Fibroblast of skin of abdomen (primary cell): ENCODE results near the gene FIS1.
"Not testable (repeated sequence)": the region's sequence is repeated elsewhere in the genome, so short reads cannot be mapped to it uniquely, and the experiment has no call there.

Experiments
- DNase-seq: peaks from one replicate; pipeline ENCODE4 v3.0.0-alpha.2; 2013

Gene FIS1

DNA sequence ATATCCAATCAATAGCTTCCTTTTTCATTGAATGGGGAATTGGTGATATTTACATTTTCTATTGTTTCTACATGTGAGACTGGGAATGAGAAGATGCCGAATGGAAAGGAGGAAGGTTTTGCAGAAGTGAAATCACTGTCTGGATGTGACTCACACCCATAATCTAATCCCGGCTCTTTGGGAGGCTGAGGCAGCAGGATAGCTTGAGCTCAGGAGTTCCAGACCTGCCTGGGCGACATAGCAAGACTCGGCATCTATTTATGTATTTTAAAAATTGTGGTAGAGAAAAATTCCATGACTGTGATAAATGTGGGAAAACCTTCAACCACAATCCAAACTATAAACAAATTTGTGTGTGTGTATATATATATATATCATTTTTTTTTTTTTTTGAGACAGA, 10.9 kb upstream of the FIS1 start:
- DNase-seq = no peak

DNA sequence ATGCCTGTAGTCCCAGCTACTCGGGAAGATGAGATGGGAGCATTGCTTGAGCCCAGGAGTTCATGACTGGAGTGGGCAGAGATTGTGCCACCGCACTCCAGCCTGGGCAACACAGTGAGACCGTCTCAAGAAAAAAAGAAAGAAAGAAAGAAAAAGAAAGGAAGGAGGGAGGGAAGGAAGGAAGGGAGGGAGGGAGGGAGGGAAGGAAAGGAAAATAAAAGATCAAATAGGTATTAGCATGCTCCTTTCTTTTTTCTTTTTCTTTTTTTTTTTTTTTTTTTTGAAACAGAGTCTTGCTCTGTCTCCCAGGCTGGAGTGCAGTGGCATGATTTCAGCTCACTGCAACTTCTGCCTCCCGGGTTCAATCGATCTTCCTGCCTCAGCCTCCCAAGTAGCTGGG, 8.3 kb upstream of the FIS1 start:
- DNase-seq = not testable (repeated sequence)

DNA sequence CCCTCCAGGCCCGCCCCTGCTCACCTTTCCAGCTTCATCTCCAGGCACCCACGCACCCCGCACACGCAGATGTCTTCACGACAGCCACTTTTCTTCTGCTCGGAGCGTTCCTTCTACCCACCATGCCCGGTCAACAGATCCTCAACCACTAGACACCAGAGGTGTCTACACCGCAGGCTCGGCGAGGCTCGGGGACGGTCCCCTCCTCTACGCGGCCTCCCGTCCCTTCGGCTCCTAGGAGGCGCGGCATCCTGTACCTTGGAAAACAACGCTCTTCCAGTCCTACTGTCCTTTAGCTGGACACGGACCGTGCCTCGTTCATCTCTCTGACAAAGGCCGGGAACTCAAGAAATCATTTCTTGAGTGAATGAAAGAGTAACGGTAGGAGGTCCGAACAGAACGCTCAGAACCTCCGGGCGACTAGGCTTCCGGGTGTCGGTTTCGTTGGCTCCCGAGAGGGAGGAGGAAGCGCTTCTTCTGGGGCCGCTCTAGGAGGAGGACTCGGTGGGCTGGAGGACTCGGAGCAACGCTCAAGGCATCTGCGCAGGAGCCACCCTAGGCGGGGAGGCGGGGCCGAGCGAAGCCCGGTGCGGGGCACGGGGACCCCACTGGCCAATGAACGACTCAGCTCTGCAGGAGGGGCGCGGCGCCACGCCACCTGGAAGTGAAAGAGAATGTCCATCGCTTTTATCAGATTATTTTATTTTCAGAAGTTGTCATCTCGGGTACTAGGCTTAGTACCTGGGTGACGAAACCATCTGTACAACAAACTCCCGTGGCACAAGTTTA, 7.2 kb upstream of the FIS1 start:
- peak; percentile 98 for DNase-seq

DNA sequence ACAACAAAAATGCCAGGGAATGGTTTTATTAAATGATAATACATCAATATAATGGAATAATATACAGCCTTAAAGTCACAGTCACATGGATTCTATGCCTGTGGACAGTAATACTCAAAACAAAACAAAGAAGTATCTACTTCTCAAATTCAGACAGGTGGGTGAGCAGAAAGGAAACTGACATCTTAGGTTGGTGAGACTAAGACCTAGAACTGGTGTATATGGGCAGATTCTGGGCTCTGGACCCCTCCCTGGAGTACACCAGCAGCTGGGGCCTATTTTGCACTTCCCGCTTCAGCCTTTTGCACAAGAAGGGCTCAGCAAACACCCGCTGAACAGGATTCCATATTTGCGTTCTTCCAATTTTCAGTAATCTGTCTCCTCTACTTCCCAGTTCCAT, 5.4 kb upstream of the FIS1 start:
- no peak for DNase-seq

DNA sequence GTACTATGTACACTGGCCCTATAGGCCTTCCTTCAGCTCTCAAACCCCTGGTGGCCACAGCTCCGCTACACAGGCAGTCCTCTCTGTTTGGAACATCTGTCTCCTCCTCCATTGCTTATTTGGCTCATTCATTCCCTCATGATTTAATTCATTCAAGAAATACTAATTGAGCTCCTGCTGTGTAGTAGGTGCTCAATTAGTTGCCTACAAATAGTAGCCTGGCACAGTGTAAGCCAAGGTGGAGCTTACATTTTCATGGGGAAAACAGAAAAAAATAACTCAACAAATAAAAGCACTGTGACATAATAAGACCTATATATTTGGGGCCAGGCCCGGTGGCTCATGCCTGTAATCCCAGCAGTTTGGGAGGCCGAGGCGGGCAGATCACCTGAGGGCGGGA, 3.4 kb upstream of the FIS1 start:
- DNase-seq = no peak

DNA sequence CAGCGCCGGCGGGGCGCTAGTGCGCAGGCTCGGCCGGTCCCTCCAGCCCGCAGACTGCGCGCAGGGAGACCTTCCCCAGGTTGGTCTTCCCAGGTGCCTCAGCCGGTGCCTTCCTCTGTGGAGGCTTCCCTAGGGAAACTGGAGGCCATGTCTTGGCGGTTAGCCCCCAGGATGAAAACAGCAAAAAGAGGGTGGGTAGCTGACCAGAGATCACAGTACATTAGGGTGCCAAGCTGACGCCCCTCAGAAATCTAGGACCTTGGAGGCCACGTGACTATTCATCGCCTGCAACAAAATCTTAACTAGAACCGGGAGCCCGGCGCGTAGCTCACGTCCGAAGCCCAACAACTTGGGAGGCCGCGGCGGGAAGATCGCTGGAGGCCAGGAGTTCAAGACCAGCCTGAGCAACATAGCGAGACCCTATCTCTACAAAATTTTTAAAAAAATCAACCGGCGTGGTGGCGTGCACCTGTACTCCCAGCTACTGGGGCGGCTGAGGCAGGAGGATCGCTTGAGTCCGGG, 327 bp upstream of the FIS1 start:
- DNase-seq = no peak

DNA sequence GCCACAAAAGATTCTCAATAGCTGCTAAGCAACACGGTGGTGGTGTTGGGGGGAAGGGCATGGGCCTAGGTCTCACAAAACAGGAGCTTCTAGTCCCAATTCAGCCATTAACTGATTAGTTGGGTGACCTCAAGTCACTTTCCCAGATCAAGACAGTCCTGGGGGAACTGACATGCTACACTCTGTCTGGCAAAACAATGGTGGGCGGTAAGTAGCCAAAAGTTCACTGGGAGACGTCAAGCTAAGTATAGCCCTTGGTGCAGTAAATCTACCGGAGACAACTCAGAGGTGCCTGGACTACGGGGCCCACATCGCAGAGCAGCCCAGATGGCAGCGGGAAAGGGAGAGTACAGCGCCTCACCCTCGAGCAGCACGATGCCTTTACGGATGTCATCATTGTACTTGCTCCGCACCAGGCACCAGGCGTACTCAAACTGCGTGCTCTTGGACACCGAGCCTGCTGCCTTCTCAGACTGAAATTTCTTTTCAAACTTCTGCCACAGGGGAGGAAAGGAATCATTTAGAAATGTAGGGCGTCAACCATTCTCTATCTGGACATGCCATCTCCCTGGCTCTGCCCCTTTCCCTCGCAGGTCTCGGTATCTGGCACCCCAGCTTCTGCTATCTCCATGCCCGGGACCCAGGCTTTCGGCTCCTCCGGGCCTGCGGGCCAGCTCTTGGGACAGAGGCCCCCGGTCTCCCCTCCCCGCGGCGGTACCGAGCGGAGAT, 1.1 kb downstream of the FIS1 start:
- no peak for DNase-seq

DNA sequence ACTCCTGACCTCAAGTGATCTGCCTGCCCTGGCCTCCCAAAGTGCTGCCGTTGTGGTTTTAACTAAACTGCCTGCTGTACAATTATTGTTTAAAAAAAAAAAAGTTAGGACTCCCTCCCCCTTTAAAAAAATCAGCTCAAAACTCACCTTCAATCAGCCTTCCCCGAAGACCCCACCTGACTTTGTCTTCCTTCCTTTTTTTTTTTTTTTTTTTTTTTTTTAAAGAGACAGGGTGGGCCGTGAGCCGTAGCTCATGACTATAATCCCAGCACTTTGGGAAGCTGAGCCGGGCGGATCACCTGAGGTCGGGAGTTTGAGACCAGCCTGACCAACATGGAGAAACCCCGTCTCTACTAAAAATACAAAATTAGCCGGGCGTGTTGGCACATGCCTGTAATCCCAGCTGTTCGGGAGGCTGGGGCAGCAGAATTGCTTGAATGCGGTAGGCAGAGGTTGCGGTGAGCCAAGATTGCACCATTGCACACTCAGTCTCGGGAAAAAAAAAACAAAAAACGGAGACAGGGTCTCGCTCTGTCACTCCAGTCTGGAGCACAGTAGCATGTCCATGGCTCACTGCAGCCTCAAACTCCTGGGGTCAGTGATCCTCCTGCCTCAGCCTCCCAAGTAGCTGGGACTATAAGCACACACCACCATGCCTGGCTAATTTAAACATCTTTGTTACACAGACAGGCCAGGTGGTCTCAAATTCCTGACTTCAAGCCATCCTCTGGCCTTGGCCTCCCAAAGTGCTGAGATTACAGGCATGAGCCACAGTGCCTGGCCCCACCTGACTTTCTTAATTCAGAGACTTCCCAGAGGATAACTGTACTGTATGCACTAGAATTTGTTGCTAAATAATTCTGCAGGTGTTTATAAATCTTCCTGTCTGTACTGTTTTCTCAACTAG, 3.2 kb downstream of the FIS1 start:
- no peak for DNase-seq

DNA sequence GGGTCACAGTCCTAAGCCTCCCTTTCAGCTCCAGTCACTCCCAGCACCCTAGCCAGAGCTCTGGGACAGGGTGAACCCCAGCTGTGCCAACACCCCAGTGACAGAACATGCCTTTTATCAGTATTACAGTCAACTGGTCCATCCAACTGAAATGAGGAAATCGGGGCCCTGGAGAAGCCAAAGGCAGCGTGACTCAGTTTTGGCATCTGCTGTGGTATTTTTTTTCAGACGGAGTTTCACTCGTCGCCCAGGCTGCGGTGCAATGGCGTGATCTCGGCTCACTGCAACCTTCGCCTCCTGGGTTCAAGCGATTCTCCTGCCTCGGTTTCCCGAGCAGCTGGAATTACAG, 3.9 kb downstream of the FIS1 start:
- no peak for DNase-seq

DNA sequence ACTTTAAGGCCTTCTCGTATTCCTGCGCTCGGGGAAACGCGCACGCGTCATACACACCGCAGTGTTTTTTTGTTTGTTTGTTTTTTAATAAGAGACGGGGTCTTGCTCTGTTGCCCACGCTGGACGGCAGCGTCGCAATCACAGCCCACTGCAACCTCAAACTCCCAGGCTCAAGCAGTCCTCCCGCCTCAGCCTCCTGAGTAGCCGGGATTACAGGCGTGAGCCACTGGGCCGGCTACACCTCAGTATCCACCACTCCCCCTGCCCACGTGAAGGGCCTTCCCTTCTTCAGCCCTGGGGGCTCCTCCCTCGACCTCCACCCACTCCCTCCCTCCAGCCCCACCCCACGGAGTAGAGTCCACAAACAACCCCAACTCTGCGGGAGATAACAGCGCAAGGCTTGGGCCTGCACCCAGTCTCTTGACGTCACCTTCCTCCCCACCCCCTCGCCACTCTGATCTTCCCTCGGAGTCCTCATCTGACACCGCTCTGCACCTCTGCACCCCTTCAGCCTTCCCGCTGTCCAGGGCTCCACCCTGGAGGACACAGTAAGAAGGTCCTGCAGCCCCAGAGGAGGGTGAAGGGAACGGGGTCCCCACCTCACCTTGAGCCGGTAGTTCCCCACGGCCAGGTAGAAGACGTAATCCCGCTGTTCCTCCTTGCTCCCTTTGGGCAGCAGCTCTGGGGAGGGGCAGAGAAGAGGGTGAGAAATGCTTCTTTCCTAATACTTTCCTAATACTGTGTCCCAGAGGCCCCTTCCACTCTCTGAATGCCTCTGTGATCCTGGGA, 4.5 kb downstream of the FIS1 start:
- DNase-seq = no peak

DNA sequence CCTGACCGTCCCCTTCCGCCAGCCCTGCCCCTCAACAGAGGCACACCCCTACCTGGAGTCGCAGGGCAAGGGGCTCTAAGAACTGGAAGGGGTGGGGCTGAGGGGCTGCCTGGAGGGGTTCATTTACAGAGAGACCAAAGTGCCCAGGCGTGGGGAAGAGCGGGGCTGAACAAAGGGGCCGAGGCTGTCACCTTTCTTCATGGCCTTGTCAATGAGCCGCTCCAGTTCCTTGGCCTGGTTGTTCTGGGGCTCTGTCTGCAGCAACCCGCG, 5.0 kb downstream of the FIS1 start:
- no peak for DNase-seq

DNA sequence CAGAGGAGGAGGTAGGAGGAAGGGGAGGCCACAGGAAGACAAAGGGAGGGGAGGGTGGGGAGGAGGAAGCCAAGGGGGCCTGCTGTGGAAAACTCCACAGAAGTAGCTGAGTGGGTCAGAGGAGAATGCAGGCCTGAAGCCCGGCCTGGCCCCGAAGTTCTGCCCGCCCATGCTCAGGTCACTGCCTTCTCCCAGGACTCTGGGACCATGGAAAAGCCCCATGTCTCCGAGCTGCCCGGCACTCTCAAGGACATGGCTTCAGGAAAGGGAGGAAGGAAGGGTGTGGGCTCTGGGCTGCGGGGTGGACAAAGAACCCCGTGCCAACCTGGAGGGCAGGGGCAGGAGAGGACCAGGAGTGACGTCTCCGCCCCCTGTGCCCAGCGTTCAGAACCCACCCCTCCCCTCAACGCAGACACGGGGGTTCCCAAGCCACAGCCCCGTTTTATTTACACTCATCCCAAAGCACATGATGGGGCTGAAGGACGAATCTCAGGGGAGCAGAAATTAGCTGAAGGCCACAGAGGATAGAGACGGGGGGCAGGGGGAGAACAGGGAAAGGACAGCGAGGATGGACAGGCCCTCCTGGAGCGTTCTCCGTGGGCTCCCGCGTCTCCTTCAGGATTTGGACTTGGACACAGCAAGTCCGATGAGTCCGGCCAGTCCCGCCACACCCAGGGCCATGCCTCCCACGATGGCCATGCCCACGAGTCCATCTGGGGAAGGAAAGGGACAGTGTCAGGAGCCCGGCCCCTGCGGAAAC, 5.5 kb downstream of the FIS1 start:
- DNase-seq = no peak

DNA sequence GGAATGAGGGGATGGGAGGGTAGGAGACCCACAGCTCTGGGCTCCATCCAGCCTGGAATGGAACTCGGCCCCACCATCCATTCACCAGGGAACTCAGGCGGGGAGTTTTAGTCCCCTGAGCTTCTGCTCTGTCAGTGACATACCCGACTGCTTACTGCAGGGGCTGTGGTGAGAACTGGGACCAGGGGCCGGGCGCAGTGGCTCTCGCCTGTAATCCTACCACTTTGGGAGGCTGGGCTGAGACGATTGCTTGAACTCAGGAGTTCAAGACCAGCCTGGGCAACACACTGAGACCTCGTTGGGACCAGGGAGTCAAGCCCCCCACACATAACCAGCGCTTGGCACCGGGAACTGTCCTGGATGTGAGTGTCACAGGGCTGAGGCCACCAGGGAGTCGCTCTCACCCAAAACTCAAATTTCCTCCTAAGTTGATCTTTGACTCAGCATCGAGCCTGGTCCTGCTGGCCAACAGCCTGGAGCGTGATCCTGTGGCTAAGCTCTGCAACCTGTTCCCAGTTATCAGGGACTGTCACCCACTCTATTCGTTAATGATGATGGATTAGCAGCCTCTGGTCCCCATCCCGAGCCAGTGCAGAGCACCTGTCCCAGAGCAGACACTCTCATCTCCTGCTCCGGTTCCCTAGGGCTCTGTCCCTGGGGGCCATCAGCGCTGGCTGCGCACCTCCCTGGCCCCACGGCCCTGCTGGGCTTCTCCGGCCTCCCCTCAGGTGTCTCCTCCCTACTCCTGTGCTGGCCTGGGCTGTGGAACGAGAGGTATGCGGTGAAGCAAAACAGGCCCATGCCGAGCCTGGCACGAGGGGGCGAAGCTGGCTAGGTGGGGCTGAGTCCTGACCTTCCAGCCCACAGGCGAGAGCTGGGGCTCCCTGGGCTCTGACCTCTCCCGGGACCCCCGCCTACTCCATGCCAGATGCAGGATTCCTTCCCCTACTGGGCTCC, 6.4 kb downstream of the FIS1 start:
- DNase-seq = no peak

DNA sequence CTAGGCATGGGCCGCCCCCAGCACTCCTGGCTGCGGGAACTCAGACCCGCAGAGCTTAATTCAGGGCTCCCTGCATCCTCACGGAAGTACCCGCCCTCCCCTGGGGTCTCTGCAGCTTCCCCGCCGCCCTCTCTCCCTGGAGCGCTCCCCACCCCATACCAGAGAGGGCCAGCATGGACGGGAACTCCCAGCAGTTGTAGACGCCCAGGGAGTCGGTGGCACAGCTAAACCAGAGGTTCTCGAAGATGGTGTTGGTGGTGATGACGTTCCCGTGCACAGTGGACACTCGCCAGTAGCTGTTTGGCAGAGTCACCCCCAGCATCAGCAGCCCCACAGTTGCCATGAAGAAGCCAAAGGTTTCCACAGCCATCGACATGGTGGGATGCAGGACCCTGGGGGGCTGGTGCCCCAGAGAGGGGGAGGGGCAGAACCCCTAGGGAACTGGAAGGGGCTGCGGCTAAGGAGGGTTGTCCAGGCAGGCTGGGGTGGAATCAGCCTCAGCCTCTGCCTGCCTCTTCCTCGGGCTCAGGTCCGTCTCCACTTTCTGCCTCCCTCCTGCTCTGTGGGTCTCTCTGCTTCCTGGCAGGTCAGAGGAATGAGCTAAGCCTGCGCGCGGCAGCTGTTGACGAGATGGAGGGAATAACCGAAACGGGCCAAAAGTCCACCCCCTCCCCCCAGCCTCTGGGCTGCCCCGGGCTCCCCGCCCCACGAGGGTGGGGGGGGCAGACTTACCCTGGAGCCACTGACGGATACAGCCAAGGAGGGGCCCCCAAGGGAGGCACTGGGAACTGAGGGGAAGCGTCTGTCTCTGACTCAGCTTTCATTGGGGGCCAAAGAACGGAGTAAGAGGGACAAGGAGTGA, 7.4 kb downstream of the FIS1 start, which contains the start of gene CLDN15:
CLDN15 (minus strand) TSS at position 597 of the 862 bp plus-strand sequence; CDS start at position 376, 221 bp downstream.
- peak; percentile 72 for DNase-seq

DNA sequence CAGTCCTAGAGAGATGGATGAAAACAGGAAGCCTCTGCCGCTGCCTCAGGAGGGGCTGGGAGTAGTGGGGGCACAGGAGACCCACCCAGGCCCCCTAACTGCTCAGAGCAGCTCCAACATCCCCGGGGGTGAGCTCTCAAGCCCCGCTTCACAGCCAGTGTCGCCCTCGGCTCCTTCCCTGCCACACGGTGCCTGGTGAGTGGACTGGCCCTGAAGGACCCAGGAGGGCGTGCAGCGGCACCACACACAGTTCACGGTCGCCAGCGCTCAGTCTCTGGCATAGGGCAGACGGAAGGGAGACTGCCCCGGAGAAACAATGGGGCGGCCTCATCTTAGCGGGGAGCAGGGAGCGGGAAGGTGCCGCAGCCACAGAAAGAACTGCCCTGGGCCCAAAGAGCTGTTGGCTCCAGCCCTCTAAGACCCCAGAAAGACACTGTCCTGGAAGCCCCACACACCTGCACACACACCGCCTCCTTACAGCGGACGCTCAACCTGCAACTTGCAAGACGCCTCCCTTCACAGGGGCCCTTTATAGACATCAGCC, 8.5 kb downstream of the FIS1 start:
- no peak for DNase-seq

DNA sequence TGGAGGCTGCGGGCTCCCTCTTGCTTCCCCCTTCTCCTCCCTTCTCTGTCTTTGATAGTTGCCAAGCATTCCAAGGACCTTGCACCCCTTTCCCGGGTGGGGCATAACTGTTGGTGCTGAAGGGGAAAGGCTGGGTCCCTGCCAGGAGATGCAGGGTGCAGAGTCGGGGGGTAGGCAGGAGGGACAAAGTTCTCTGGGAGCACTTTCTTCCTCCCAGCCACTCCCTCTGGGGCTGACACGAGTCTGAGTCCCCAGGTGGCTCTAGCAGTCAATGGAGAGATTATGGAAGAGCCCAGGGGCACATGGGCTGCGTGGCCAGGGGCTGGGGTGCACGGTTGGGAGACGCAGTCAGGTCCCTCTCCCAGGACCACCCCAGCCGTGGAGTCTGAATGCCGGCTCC, 9.4 kb downstream of the FIS1 start:
- DNase-seq = no peak

DNA sequence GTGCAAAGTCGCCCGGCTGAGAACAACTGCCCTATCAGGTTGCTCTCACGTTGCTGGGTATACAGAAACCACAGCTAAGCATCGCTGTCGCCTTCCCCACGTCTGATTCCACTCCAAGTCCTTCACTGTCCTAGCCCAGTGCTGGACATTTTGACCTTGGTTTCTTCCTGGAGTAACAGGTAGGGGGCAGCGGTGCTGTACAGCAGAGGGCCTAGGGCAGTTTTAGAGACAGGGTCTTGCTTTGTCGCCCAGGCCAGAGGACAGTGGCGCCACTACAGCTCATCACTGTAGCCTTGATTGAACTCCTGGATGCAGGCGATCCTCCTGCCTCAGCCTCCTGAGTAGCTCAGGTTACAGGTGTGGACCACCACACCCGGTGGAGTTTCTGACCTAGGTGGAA, 9.8 kb downstream of the FIS1 start:
- DNase-seq = no peak

DNA sequence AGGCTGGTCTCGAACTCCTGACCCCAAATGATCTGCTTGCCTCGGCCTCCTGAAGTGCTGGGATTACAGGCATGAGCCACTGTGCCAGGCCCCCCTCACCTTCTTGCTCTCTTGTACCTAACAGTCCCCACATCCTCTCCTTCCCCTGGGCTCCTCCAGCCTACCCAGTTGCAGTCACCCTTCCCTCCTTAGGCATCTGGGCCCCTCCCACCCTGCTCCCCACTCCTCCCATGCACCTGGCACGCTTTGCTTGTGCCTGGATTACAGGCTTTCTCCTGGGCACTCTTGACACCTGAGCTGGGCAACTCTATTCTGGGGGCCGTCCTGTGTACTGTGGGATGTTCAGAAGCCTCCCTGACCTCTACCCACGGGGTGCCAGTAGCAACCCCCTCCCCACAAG, 10.2 kb downstream of the FIS1 start:
- no peak for DNase-seq

DNA sequence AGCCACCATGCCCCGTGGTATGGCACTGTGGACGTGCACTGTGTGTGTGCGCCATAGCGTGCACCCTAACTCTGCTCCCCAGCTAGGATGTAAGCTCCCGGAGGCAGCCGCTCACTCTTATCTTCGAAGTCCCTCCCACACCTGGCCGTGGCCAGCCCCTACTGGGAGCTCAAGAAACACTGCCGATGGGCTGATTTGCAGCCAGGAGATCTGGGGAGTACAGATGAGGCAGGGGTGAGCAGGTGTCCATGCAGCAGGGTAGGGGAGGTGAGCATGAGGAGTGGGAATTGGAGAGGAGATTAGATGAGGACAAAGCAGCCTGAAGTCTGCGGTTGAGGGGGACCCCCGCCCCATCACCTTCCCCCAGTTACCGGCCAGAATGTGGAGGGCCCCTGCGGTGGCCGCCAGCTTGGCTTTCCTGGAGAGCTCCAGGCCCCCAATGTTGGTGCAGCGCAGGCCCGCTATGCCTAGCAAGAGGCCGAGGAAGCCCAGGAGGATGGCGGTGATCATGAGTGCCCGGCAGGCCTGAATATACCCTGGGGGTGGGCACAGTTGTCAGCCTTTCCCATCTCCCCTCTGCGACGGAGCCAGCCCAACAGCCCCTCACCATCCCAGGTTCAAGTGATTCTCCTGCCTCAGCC, 10.9 kb downstream of the FIS1 start:
- DNase-seq = no peak
